Measurements from ENCODE around the gene SLC12A9. TPM values are rescaled to one million over a fixed set of nuclear protein-coding genes. Genes with fewer than 3 reads are reported as not detected.

Gene SLC12A9
- total RNA-seq, 2 donors from 2014 or later: 22.0 to 29.4 TPM

GRCh38 chr7:100879685-100880261 lies 27.3 kb downstream of the SLC12A9 start:
- DNase-seq (ENCODE audit: low spot score): no peak
- peaks cover 11% of the 10 kb centered on the region for H3K4me1 ChIP-seq (replicated peaks)

GRCh38 chr7:100880645-100881044 lies 28.1 kb downstream of the SLC12A9 start:
- peaks cover 29 to 43% of the 10 kb centered on the region in 2 donors for H3K36me3 ChIP-seq
- H3K27ac ChIP-seq: no peak overlapping the region
- peaks cover 11% of the 10 kb centered on the region for H3K4me1 ChIP-seq (replicated peaks)
- intact Hi-C loops (cut with DNase I): no loop called here
- H3K9me3 ChIP-seq: no peaks in the 10 kb centered on the region
- DNase-seq (ENCODE audit: low spot score): no peak
- 49% methylated on average over 7 of the region's 7 CpGs for WGBS
- no peaks in the 10 kb centered on the region for H3K27me3 ChIP-seq (replicated peaks; ENCODE audit: insufficient read depth)
- no peak overlapping the region for H3K4me3 ChIP-seq
- TF ChIP-seq POLR2A (IDR thresholded peaks at IDR 0.05) (no peak), POLR2AphosphoS5 (IDR thresholded peaks at IDR 0.05) (no peak)
- TF ChIP-seq, protein P1, sequence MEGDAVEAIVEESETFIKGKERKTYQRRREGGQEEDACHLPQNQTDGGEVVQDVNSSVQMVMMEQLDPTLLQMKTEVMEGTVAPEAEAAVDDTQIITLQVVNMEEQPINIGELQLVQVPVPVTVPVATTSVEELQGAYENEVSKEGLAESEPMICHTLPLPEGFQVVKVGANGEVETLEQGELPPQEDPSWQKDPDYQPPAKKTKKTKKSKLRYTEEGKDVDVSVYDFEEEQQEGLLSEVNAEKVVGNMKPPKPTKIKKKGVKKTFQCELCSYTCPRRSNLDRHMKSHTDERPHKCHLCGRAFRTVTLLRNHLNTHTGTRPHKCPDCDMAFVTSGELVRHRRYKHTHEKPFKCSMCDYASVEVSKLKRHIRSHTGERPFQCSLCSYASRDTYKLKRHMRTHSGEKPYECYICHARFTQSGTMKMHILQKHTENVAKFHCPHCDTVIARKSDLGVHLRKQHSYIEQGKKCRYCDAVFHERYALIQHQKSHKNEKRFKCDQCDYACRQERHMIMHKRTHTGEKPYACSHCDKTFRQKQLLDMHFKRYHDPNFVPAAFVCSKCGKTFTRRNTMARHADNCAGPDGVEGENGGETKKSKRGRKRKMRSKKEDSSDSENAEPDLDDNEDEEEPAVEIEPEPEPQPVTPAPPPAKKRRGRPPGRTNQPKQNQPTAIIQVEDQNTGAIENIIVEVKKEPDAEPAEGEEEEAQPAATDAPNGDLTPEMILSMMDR (IDR thresholded peaks at IDR 0.05): no peak

More at GRCh38 chr7:100879685-100880261, 27.3 kb downstream of the SLC12A9 start:
- intact Hi-C loops (cut with DNase I): no loop called here
- TF ChIP-seq, protein P1 (IDR thresholded peaks at IDR 0.05): no peak
- TF ChIP-seq POLR2AphosphoS5 (IDR thresholded peaks at IDR 0.05) (no peak), POLR2A (IDR thresholded peaks at IDR 0.05) (no peak)
- Histone ChIP-seq H3K9me3 (no peaks in the 10 kb centered on the region), H3K27me3 (replicated peaks; ENCODE audit: insufficient read depth) (no peaks in the 10 kb centered on the region), H3K27ac (no peak overlapping the region), H3K36me3 (peaks cover 26 to 34% of the 10 kb centered on the region in 2 donors), H3K4me3 (no peak overlapping the region)
- 68% methylated on average over 11 of the region's 11 CpGs for WGBS

DNA sequence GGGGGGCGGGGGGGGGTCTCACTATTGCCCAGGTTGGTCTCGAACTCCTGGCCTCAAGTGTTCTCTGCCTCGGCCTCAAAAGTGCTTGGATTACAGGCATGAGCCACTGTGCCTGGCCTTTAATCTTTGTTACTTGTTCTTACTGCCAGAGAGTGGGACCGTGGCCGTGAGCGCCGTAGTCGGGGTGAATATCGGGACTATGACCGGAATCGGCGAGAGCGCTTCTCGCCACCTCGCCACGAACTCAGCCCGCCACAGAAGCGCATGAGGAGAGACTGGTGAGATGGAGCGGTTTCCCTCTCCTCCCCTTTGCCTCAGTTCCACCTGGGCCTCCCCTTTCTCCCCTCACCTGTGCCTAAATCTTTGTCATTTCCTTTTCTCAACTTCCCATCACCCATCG lies 28.6 kb downstream of the SLC12A9 start:
- 93% methylated on average over 20 of the region's 20 CpGs for whole genome bisulfite sequencing
- H3K4me1 ChIP-seq (replicated peaks): peaks cover 7% of the 10 kb centered on the region
- no peak for DNase-seq (ENCODE audit: low spot score)
- no peak overlapping the region for H3K4me3 ChIP-seq
- intact Hi-C loops (cut with DNase I): no loop called here
- no peaks in the 10 kb centered on the region for H3K27me3 ChIP-seq (replicated peaks; ENCODE audit: insufficient read depth)
- H3K36me3 ChIP-seq: peaks cover 33 to 48% of the 10 kb centered on the region in 2 donors
- H3K27ac ChIP-seq: no peak overlapping the region
- H3K9me3 ChIP-seq: no peaks in the 10 kb centered on the region
- no peak for TF ChIP-seq POLR2AphosphoS5 (IDR thresholded peaks at IDR 0.05)
- TF ChIP-seq, protein P1 (IDR thresholded peaks at IDR 0.05): no peak
- no peak for TF ChIP-seq POLR2A (IDR thresholded peaks at IDR 0.05)

GRCh38 chr7:100882201-100882600 lies 29.7 kb downstream of the SLC12A9 start:
- Histone ChIP-seq H3K36me3 (peaks cover 36 to 55% of the 10 kb centered on the region in 2 donors), H3K4me1 (replicated peaks) (no peaks in the 10 kb centered on the region), H3K27ac (no peak overlapping the region), H3K9me3 (no peaks in the 10 kb centered on the region), H3K4me3 (no peak overlapping the region), H3K27me3 (replicated peaks; ENCODE audit: insufficient read depth) (no peaks in the 10 kb centered on the region)
- TF ChIP-seq, protein P1 (IDR thresholded peaks at IDR 0.05): no peak
- no peak for TF ChIP-seq POLR2A (IDR thresholded peaks at IDR 0.05)
- TF ChIP-seq POLR2AphosphoS5 (IDR thresholded peaks at IDR 0.05): no peak
- intact Hi-C loops (cut with DNase I): no loop called here
- 95% methylated on average over 9 of the region's 9 CpGs for WGBS
- no peak for DNase-seq (ENCODE audit: low spot score)

Data from prostate gland (tissue), 2 donors.